ENCODE results near the gene GPR84. TPM values are rescaled to one million over a fixed set of nuclear protein-coding genes. Genes with fewer than 3 reads are reported as not detected.

GPR84 gene
- total RNA-seq (2014; rRNA removed; shearing (Covaris generic)) = not detected in 2 replicates
- polyA plus RNA-seq (2016; fragmentation: Nextera tagmentation; extraction: Ambion mirVana) = not detected in 2 replicates

GRCh38 chr12:54364413-54364812 is at the start of gene GPR84:
Gene GPR84 (minus strand): TSS chr12:54364486. CDS start chr12:54363851, 635 bp downstream.
- Histone ChIP-seq H3K27ac (no peak within 1 kb of the TSS), H3K4me1 (ENCODE audit: insufficient read depth) (peaks cover 24% of the 10 kb centered on the region), H3K9me2 (ENCODE audit: insufficient read depth) (no peaks in the 10 kb centered on the region), H3K4me3 (no peak within 1 kb of the TSS), H3K79me2 (ENCODE audit: insufficient read depth) (no peaks in the 10 kb centered on the region), H3K9me3 (ENCODE audit: low read depth) (no peaks in the 10 kb centered on the region), H3K36me3 (ENCODE audit: low read depth) (no peaks in the 10 kb centered on the region), H3K27me3 (replicated peaks; ENCODE audit: insufficient read depth) (no peaks in the 10 kb centered on the region), H3K9ac (no peak within 1 kb of the TSS), H2AFZ (no peak within 1 kb of the TSS), H4K20me1 (ENCODE audit: insufficient read depth) (no peaks in the 10 kb centered on the region), H3K4me2 (ENCODE audit: unreplicated experiment) (no peak within 1 kb of the TSS), H3F3A (ENCODE audit: insufficient read depth) (peaks cover 20% of the 10 kb centered on the region)
- TF ChIP-seq EZH2phosphoT487 (IDR thresholded peaks at IDR 0.05; ENCODE audit: insufficient read depth, low read depth) = no peak
- TF ChIP-seq EZH2 (IDR thresholded peaks at IDR 0.05; ENCODE audit: insufficient read depth, poor library complexity, severe bottlenecking) = no peak
- DNase-seq = no peak
- in situ Hi-C loops (cut with MboI) = no loop called here
- WGBS, 2 experiments (ENCODE audit: low coverage in 1 of 2, low lambda C conversion rate in 2 of 2, missing lambda C conversion rate in 2 of 2) = 67 to 68% methylated on average over 4 of the region's 4 CpGs

GRCh38 chr12:54413284-54414190 is 49.3 kb upstream of the GPR84 start:
- Histone ChIP-seq H2AFZ (no peak overlapping the region), H3K9ac (peak overlapping the region; percentile 86), H3K27ac (peak overlapping the region; percentile 98), H3F3A (ENCODE audit: insufficient read depth) (peaks cover 69% of the 10 kb centered on the region), H3K79me2 (ENCODE audit: insufficient read depth) (peaks cover 94% of the 10 kb centered on the region), H3K4me2 (ENCODE audit: unreplicated experiment) (peak overlapping the region; percentile 90), H3K4me1 (ENCODE audit: insufficient read depth) (peaks cover 66% of the 10 kb centered on the region), H3K36me3 (ENCODE audit: low read depth) (peaks cover 12% of the 10 kb centered on the region; the same call in 1 of the 2 replicates), H4K20me1 (ENCODE audit: insufficient read depth) (peaks cover 8% of the 10 kb centered on the region; the same call in 1 of the 2 replicates), H3K27me3 (replicated peaks; ENCODE audit: insufficient read depth) (no peaks in the 10 kb centered on the region), H3K9me3 (ENCODE audit: low read depth) (no peaks in the 10 kb centered on the region), H3K9me2 (ENCODE audit: insufficient read depth) (no peaks in the 10 kb centered on the region), H3K4me3 (peak overlapping the region; percentile 57)
- in situ Hi-C loops (cut with MboI) = no loop called here
- TF ChIP-seq EZH2phosphoT487 (IDR thresholded peaks at IDR 0.05; ENCODE audit: insufficient read depth, low read depth) (no peak), EZH2 (IDR thresholded peaks at IDR 0.05; ENCODE audit: insufficient read depth, poor library complexity, severe bottlenecking) (no peak)
- DNase-seq = peak; percentile 69
- WGBS, 2 experiments (ENCODE audit: low coverage in 1 of 2, low lambda C conversion rate in 2 of 2, missing lambda C conversion rate in 2 of 2) = 26 to 35% methylated on average over 9 of the region's 9 CpGs

GRCh38 chr12:54412786-54413185 is 48.5 kb upstream of the GPR84 start:
- Histone ChIP-seq H3K4me2 (ENCODE audit: unreplicated experiment) (peak overlapping the region; percentile 90), H3K4me1 (ENCODE audit: insufficient read depth) (peaks cover 73% of the 10 kb centered on the region), H3K36me3 (ENCODE audit: low read depth) (peaks cover 12% of the 10 kb centered on the region; the same call in 1 of the 2 replicates), H2AFZ (no peak overlapping the region), H3K27ac (peak overlapping the region; percentile 98), H4K20me1 (ENCODE audit: insufficient read depth) (peaks cover 8% of the 10 kb centered on the region; the same call in 1 of the 2 replicates), H3K79me2 (ENCODE audit: insufficient read depth) (peaks cover 93% of the 10 kb centered on the region), H3K9me2 (ENCODE audit: insufficient read depth) (no peaks in the 10 kb centered on the region), H3K27me3 (replicated peaks; ENCODE audit: insufficient read depth) (no peaks in the 10 kb centered on the region), H3K9me3 (ENCODE audit: low read depth) (no peaks in the 10 kb centered on the region), H3F3A (ENCODE audit: insufficient read depth) (peaks cover 69% of the 10 kb centered on the region), H3K4me3 (peak overlapping the region; percentile 57), H3K9ac (peak overlapping the region; percentile 86)
- peak; percentile 42 for DNase-seq
- TF ChIP-seq EZH2phosphoT487 (IDR thresholded peaks at IDR 0.05; ENCODE audit: insufficient read depth, low read depth) = no peak
- TF ChIP-seq EZH2 (IDR thresholded peaks at IDR 0.05; ENCODE audit: insufficient read depth, poor library complexity, severe bottlenecking) = no peak
- WGBS, 2 experiments (ENCODE audit: low coverage in 1 of 2, low lambda C conversion rate in 2 of 2, missing lambda C conversion rate in 2 of 2) = 8 to 17% methylated on average over 3 of the region's 3 CpGs
- in situ Hi-C loops (cut with MboI) = no loop called here

- peak; percentile 58 for DNase-seq
- 28 to 38% methylated on average over 4 of the region's 4 CpGs for WGBS, 2 experiments (ENCODE audit: low coverage in 1 of 2, low lambda C conversion rate in 2 of 2, missing lambda C conversion rate in 2 of 2)
These were observed 48.1 kb upstream of the GPR84 start for GRCh38 chr12:54412348-54412747.

More at GRCh38 chr12:54412348-54412747, 48.1 kb upstream of the GPR84 start:
- H3K9me3 ChIP-seq (ENCODE audit: low read depth) = no peaks in the 10 kb centered on the region
- peaks cover 70% of the 10 kb centered on the region for H3F3A ChIP-seq (ENCODE audit: insufficient read depth)
- no peaks in the 10 kb centered on the region for H3K27me3 ChIP-seq (replicated peaks; ENCODE audit: insufficient read depth)
- H3K4me3 ChIP-seq = peak overlapping the region; percentile 57
- peaks cover 93% of the 10 kb centered on the region for H3K79me2 ChIP-seq (ENCODE audit: insufficient read depth)
- H3K27ac ChIP-seq = peak overlapping the region; percentile 98
- H3K9ac ChIP-seq = peak overlapping the region; percentile 86
- H2AFZ ChIP-seq = no peak overlapping the region
- H3K4me1 ChIP-seq (ENCODE audit: insufficient read depth) = peaks cover 78% of the 10 kb centered on the region
- H3K9me2 ChIP-seq (ENCODE audit: insufficient read depth) = no peaks in the 10 kb centered on the region
- in situ Hi-C loops (cut with MboI) = no loop called here
- peaks cover 8% of the 10 kb centered on the region; the same call in 1 of the 2 replicates for H4K20me1 ChIP-seq (ENCODE audit: insufficient read depth)
- H3K36me3 ChIP-seq (ENCODE audit: low read depth) = peaks cover 14% of the 10 kb centered on the region
- no peak for TF ChIP-seq EZH2phosphoT487 (IDR thresholded peaks at IDR 0.05; ENCODE audit: insufficient read depth, low read depth)
- TF ChIP-seq EZH2 (IDR thresholded peaks at IDR 0.05; ENCODE audit: insufficient read depth, poor library complexity, severe bottlenecking) = no peak
- H3K4me2 ChIP-seq (ENCODE audit: unreplicated experiment) = peak overlapping the region; percentile 90
